ENCODE results near the gene CIAO2A.
A peak's percentile ranks its signal among the peaks of the same experiment; 100 is the strongest.
"Not testable (repeated sequence)": the region's sequence is repeated elsewhere in the genome, so short reads cannot be mapped to it uniquely, and the experiment has no call there.

The CIAO2A gene

GRCh38 chr15:64068133-64068532 is 25.5 kb downstream of the CIAO2A start:
- no peak for TF ChIP-seq ZFX (IDR thresholded peaks at IDR 0.05)
- TF ChIP-seq CTCF (conservative IDR thresholded peaks at IDR 0.05), result no peak
- H3K27ac ChIP-seq, result no peak overlapping the region

GRCh38 chr15:64067564-64068030 is 26.0 kb downstream of the CIAO2A start:
- peak; percentile 89 for TF ChIP-seq CTCF (conservative IDR thresholded peaks at IDR 0.05)
- no peak for TF ChIP-seq ZFX (IDR thresholded peaks at IDR 0.05)
- H3K27ac ChIP-seq, result no peak overlapping the region

GRCh38 chr15:64066451-64066850 is 27.2 kb downstream of the CIAO2A start:
- no peak for TF ChIP-seq CTCF (conservative IDR thresholded peaks at IDR 0.05)
- TF ChIP-seq ZFX (IDR thresholded peaks at IDR 0.05), result no peak
- H3K27ac ChIP-seq, result no peak overlapping the region

- TF ChIP-seq ZFX (IDR thresholded peaks at IDR 0.05) (no peak), CTCF (conservative IDR thresholded peaks at IDR 0.05) (no peak)
Measured at GRCh38 chr15:64060716-64061115, 32.9 kb downstream of the CIAO2A start.

GRCh38 chr15:64059104-64059503 is 34.5 kb downstream of the CIAO2A start:
- not testable (repeated sequence) for H3K27ac ChIP-seq

More at GRCh38 chr15:64060716-64061115, 32.9 kb downstream of the CIAO2A start:
- H3K27ac ChIP-seq, result no peak overlapping the region

GRCh38 chr15:64058279-64058678 is 35.4 kb downstream of the CIAO2A start:
- no peak overlapping the region for H3K27ac ChIP-seq
- TF ChIP-seq ZFX (IDR thresholded peaks at IDR 0.05) (no peak), CTCF (conservative IDR thresholded peaks at IDR 0.05) (no peak)

GRCh38 chr15:64053674-64054073 is 40.0 kb downstream of the CIAO2A start:
- not testable (repeated sequence) for H3K27ac ChIP-seq

- no peak for TF ChIP-seq CTCF (conservative IDR thresholded peaks at IDR 0.05)
- no peak for TF ChIP-seq ZFX (IDR thresholded peaks at IDR 0.05)
- H3K27ac ChIP-seq, result no peak overlapping the region
Measured at GRCh38 chr15:64052925-64053491, 40.6 kb downstream of the CIAO2A start.

All from C4-2B (cell line).